ENCODE measurements around the gene THUMPD3.

DNA sequence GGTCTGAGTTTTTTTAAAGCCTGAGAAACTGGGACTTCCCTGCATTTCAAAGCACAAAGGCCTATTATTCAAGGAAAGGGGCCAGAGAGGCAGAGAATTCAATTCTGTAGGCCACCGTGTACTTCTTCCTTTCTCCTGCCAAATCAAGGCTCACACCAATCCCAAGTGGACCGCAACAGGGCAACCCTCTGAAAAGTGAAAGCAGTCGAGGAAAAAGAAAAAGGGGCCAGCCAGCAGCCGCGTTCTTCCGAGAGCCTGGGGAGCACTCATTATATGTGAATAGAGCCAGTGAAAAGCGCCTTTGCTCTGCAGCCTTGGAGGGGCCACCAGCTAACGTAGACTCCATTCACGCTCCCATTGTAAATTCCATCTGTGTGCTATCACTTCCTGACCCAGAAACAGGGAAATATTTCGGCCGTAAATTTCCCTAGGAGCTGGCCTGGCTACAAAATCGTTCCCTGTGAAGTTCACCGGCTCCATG is 45.9 kb upstream of the THUMPD3 start:
- TF ChIP-seq, protein P1, sequence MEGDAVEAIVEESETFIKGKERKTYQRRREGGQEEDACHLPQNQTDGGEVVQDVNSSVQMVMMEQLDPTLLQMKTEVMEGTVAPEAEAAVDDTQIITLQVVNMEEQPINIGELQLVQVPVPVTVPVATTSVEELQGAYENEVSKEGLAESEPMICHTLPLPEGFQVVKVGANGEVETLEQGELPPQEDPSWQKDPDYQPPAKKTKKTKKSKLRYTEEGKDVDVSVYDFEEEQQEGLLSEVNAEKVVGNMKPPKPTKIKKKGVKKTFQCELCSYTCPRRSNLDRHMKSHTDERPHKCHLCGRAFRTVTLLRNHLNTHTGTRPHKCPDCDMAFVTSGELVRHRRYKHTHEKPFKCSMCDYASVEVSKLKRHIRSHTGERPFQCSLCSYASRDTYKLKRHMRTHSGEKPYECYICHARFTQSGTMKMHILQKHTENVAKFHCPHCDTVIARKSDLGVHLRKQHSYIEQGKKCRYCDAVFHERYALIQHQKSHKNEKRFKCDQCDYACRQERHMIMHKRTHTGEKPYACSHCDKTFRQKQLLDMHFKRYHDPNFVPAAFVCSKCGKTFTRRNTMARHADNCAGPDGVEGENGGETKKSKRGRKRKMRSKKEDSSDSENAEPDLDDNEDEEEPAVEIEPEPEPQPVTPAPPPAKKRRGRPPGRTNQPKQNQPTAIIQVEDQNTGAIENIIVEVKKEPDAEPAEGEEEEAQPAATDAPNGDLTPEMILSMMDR (IDR thresholded peaks at IDR 0.05 in 4 of 5, conservative IDR thresholded peaks at IDR 0.05 in 1 of 5), result no peak
- TF ChIP-seq POLR2A (IDR thresholded peaks at IDR 0.05), result no peak
